SKM-1 (cell line): Measurements from ENCODE around the gene PTH1R.
A peak's percentile ranks its signal among the peaks of the same experiment; 100 is the strongest.

Source experiments
- DNase-seq: peaks from one replicate; lab custom pipeline; 2025; ENCODE audit not compliant: unreplicated experiment; lab: John Stamatoyannopoulos, UW

PTH1R gene

GRCh38 chr3:46863261-46863782 is 14.2 kb upstream of the PTH1R start, which contains the start of gene MYL3:
TSS of gene MYL3 (minus strand) at chr3:46863444. CDS start at chr3:46863390, 54 bp downstream.
- no peak for DNase-seq

- DNase-seq = no peak
Observed at GRCh38 chr3:46864061-46864881, 13.2 kb upstream of the PTH1R start.

- no peak for DNase-seq
Observed at GRCh38 chr3:46865031-46865507, 12.5 kb upstream of the PTH1R start.

GRCh38 chr3:46865546-46865945 is 12.0 kb upstream of the PTH1R start:
- no peak for DNase-seq

- DNase-seq = no peak
Observed at GRCh38 chr3:46866032-46866595, 11.4 kb upstream of the PTH1R start.

GRCh38 chr3:46866720-46867549 is 10.6 kb upstream of the PTH1R start:
- peak; percentile 50 for DNase-seq

GRCh38 chr3:46867550-46867898 is 10.0 kb upstream of the PTH1R start:
- DNase-seq = no peak

- DNase-seq = no peak
Observed at GRCh38 chr3:46868287-46868686, 9.2 kb upstream of the PTH1R start.

GRCh38 chr3:46868948-46869347 is 8.6 kb upstream of the PTH1R start:
- no peak for DNase-seq

GRCh38 chr3:46869440-46869839 is 8.1 kb upstream of the PTH1R start:
- DNase-seq = no peak

GRCh38 chr3:46870651-46871050 is 6.9 kb upstream of the PTH1R start:
- no peak for DNase-seq

GRCh38 chr3:46871222-46871621 is 6.3 kb upstream of the PTH1R start:
- no peak for DNase-seq

GRCh38 chr3:46873521-46873920 is 4.0 kb upstream of the PTH1R start:
- no peak for DNase-seq

GRCh38 chr3:46874430-46874829 is 3.1 kb upstream of the PTH1R start:
- DNase-seq = no peak

GRCh38 chr3:46875560-46875959 is 2.0 kb upstream of the PTH1R start:
- no peak for DNase-seq

GRCh38 chr3:46876313-46877300 is 914 bp upstream of the PTH1R start:
- no peak for DNase-seq

- DNase-seq = no peak
Observed at GRCh38 chr3:46878781-46879436, 1.4 kb downstream of the PTH1R start.

- DNase-seq = no peak
Observed at GRCh38 chr3:46880884-46881595, 3.5 kb downstream of the PTH1R start.
